Measurements from ENCODE around the gene CEP350. TPM values are rescaled to one million over a fixed set of nuclear protein-coding genes. Genes with fewer than 3 reads are reported as not detected.

The CEP350 gene
- polyA plus RNA-seq, 1 donor (not counting 4 experiments of a cell fraction or from before 2014, with no cell fraction given), result 12.0 TPM

DNA sequence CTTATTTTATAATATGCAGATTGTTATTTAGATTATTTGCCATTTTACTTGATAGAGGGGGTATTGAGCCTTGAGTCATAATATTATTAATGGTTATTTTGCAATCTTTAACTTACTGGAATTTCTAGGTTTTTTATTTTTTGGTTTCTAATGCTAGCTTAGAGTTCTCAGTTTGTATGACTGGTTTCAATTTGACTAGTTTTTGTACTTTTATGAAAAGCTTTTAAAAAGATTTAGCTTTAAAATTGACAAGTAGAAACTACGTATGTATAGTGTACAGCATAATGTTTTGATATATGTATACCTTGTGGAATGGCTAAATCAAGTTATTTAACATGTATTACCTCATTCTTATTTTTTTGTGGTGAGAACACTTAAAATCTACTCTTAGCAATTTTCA, 41.5 kb downstream of the CEP350 start:
- dilution Hi-C loops (cut with MboI; ENCODE audit: extremely low pct_ligation_motif_present, low sequenced_read_pairs), result no loop called here
- H3K27me3 ChIP-seq (ENCODE audit: control insufficient read depth, extremely low read depth, insufficient read depth, low read length), result no peaks in the 10 kb centered on the region
- no peak overlapping the region for H3K4me2 ChIP-seq (ENCODE audit: control insufficient read depth, extremely low read depth, insufficient read depth, low read depth, low read length)
- H3K36me3 ChIP-seq (ENCODE audit: control insufficient read depth in 2 of 2, extremely low read depth in 1 of 2, insufficient read depth in 2 of 2, low read length in 2 of 2), result peaks cover 3 to 4% of the 10 kb centered on the region in 2 experiments
- H3K27ac ChIP-seq (ENCODE audit: control insufficient read depth, insufficient read depth, low read length), result no peak overlapping the region
- TF ChIP-seq, protein P1, sequence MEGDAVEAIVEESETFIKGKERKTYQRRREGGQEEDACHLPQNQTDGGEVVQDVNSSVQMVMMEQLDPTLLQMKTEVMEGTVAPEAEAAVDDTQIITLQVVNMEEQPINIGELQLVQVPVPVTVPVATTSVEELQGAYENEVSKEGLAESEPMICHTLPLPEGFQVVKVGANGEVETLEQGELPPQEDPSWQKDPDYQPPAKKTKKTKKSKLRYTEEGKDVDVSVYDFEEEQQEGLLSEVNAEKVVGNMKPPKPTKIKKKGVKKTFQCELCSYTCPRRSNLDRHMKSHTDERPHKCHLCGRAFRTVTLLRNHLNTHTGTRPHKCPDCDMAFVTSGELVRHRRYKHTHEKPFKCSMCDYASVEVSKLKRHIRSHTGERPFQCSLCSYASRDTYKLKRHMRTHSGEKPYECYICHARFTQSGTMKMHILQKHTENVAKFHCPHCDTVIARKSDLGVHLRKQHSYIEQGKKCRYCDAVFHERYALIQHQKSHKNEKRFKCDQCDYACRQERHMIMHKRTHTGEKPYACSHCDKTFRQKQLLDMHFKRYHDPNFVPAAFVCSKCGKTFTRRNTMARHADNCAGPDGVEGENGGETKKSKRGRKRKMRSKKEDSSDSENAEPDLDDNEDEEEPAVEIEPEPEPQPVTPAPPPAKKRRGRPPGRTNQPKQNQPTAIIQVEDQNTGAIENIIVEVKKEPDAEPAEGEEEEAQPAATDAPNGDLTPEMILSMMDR (optimal IDR thresholded peaks at IDR 0.05 in 1 of 3, IDR thresholded peaks at IDR 0.05 in 1 of 3, conservative IDR thresholded peaks at IDR 0.05 in 1 of 3; ENCODE audit: extremely low read depth in 1 of 3, insufficient read depth in 2 of 3, low read length in 3 of 3), result no peak
- no peak for TF ChIP-seq EZH2 (IDR thresholded peaks at IDR 0.05; ENCODE audit: low read length)
- H3K9ac ChIP-seq (ENCODE audit: control insufficient read depth, extremely low read depth, insufficient read depth, low read length), result no peak overlapping the region
- no peaks in the 10 kb centered on the region for H3K9me3 ChIP-seq (ENCODE audit: control insufficient read depth, low read depth, low read length)
- no peaks in the 10 kb centered on the region for H3K9me1 ChIP-seq (ENCODE audit: control insufficient read depth, extremely low read depth, insufficient read depth, low read length)
- no peak for DNase-seq (ENCODE audit: low read depth, low spot score)
- no peaks in the 10 kb centered on the region for H4K20me1 ChIP-seq (ENCODE audit: control insufficient read depth, extremely low read depth, insufficient read depth, low read length)
- H3K79me2 ChIP-seq (ENCODE audit: control insufficient read depth, insufficient read depth, low read length), result no peaks in the 10 kb centered on the region
- FAIRE-seq, result no peak
- H3K4me1 ChIP-seq (ENCODE audit: control insufficient read depth, extremely low read depth, insufficient read depth, low read length), result no peaks in the 10 kb centered on the region
- H3K4me3 ChIP-seq (ENCODE audit: control insufficient read depth in 2 of 3, extremely low read depth in 1 of 3, insufficient read depth in 2 of 3, low read depth in 1 of 3, low read length in 3 of 3), result no peak overlapping the region
- H2AFZ ChIP-seq (ENCODE audit: control insufficient read depth, low read length), result no peak overlapping the region

DNA sequence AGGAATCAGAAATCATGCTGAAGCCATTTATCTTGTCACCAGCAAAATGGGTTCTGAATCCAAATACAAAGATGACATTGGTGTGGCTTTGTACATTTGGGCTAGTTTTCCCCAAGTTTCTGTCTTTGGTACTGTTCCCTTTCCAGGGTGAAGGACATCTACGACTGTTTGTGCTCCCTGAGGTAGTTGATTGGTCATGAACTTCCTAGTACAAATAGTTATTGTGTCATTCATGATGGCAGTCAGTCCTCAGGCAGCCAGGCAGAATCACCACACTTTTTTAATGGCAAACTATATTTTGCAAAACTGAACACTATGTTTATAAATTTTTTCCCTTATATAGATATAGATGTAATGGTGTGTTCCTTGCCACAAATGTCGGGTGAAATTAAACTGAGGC, 46.0 kb downstream of the CEP350 start:
- Histone ChIP-seq H3K4me2 (ENCODE audit: control insufficient read depth, extremely low read depth, insufficient read depth, low read depth, low read length) (no peak overlapping the region), H3K4me3 (ENCODE audit: control insufficient read depth in 2 of 3, extremely low read depth in 1 of 3, insufficient read depth in 2 of 3, low read depth in 1 of 3, low read length in 3 of 3) (no peak overlapping the region), H3K4me1 (ENCODE audit: control insufficient read depth, extremely low read depth, insufficient read depth, low read length) (peaks cover 5% of the 10 kb centered on the region), H3K27me3 (ENCODE audit: control insufficient read depth, extremely low read depth, insufficient read depth, low read length) (no peaks in the 10 kb centered on the region), H3K36me3 (ENCODE audit: control insufficient read depth in 2 of 2, extremely low read depth in 1 of 2, insufficient read depth in 2 of 2, low read length in 2 of 2) (peaks cover 3 to 4% of the 10 kb centered on the region in 2 experiments), H3K9me3 (ENCODE audit: control insufficient read depth, low read depth, low read length) (no peaks in the 10 kb centered on the region), H2AFZ (ENCODE audit: control insufficient read depth, low read length) (no peak overlapping the region), H3K9me1 (ENCODE audit: control insufficient read depth, extremely low read depth, insufficient read depth, low read length) (no peaks in the 10 kb centered on the region), H4K20me1 (ENCODE audit: control insufficient read depth, extremely low read depth, insufficient read depth, low read length) (no peaks in the 10 kb centered on the region), H3K9ac (ENCODE audit: control insufficient read depth, extremely low read depth, insufficient read depth, low read length) (no peak overlapping the region), H3K79me2 (ENCODE audit: control insufficient read depth, insufficient read depth, low read length) (no peaks in the 10 kb centered on the region), H3K27ac (ENCODE audit: control insufficient read depth, insufficient read depth, low read length) (no peak overlapping the region)
- TF ChIP-seq, protein P1 (optimal IDR thresholded peaks at IDR 0.05 in 1 of 3, IDR thresholded peaks at IDR 0.05 in 1 of 3, conservative IDR thresholded peaks at IDR 0.05 in 1 of 3; ENCODE audit: extremely low read depth in 1 of 3, insufficient read depth in 2 of 3, low read length in 3 of 3), result no peak
- TF ChIP-seq EZH2 (IDR thresholded peaks at IDR 0.05; ENCODE audit: low read length), result no peak
- FAIRE-seq (no peak), DNase-seq (ENCODE audit: low read depth, low spot score) (no peak)
- dilution Hi-C loops (cut with MboI; ENCODE audit: extremely low pct_ligation_motif_present, low sequenced_read_pairs), result no loop called here

Data from keratinocyte (primary cell).